GM23338 (cell line): ENCODE data around the gene GNAI3.
"Not testable (repeated sequence)": the region's sequence is repeated elsewhere in the genome, so short reads cannot be mapped to it uniquely, and the experiment has no call there.

Source experiments
- CREB1 ChIP-seq: fragments of 250-450 bp; sonication (Bioruptor Pico); IDR thresholded peaks from 2 replicates; pipeline ENCODE4 v1.5.0; 2020; ENCODE audit warnings: low read depth, mild to moderate bottlenecking, moderate library complexity
- CTCF ChIP-seq, 2 experiments: fragments of 200-600 bp in 1 of 2; sonication (generic) in 1 of 2; conservative IDR thresholded peaks; 2 replicates each; pipeline versions ENCODE4 v1.5.1 to v1.6.1; 2016 to 2017; ENCODE audit warnings: antibody characterized with exemption in 2 of 2, low read depth in 2 of 2, mild to moderate bottlenecking in 2 of 2, moderate library complexity in 1 of 2
- EZH2 ChIP-seq: fragments of 200-600 bp; sonication (generic); IDR thresholded peaks from one replicate; pipeline ENCODE4 v1.8.0; 2017; ENCODE audit warnings: antibody characterized with exemption, mild to moderate bottlenecking, low read depth; ENCODE audit not compliant: unreplicated experiment
- JUNB ChIP-seq: IDR thresholded peaks from one replicate; pipeline ENCODE4 v1.6.1; 2016; ENCODE audit warnings: antibody characterized with exemption; ENCODE audit not compliant: unreplicated experiment
- POLR2AphosphoS5 ChIP-seq: IDR thresholded peaks from 2 replicates; pipeline ENCODE4 v1.6.1; 2016; ENCODE audit warnings: antibody characterized with exemption, low read depth
- REST ChIP-seq: IDR thresholded peaks from one replicate; pipeline ENCODE4 v1.6.1; 2018; ENCODE audit warnings: antibody characterized with exemption; ENCODE audit not compliant: unreplicated experiment
- STAT1 ChIP-seq: IDR thresholded peaks from one replicate; pipeline ENCODE4 v1.6.1; 2016; ENCODE audit warnings: antibody characterized with exemption; ENCODE audit not compliant: unreplicated experiment

- TF ChIP-seq CTCF (conservative IDR thresholded peaks at IDR 0.05; ENCODE audit: low read depth in 2 of 2); EZH2; POLR2AphosphoS5; CREB1 (CRISPR knock-in tag); STAT1; REST; JUNB: not testable (repeated sequence)
Observed at GRCh38 chr1:109660691-109661026, 112.2 kb downstream of the GNAI3 start.
